Measurements from ENCODE around the gene ANKRD28. TPM values are rescaled to one million over a fixed set of nuclear protein-coding genes. Genes with fewer than 3 reads are reported as not detected.
A peak's percentile ranks its signal among the peaks of the same experiment; 100 is the strongest.

The ANKRD28 gene
- polyA plus RNA-seq, 1 of the 3 experiments (the other 2 are of a cell fraction) = 74.8 TPM

DNA sequence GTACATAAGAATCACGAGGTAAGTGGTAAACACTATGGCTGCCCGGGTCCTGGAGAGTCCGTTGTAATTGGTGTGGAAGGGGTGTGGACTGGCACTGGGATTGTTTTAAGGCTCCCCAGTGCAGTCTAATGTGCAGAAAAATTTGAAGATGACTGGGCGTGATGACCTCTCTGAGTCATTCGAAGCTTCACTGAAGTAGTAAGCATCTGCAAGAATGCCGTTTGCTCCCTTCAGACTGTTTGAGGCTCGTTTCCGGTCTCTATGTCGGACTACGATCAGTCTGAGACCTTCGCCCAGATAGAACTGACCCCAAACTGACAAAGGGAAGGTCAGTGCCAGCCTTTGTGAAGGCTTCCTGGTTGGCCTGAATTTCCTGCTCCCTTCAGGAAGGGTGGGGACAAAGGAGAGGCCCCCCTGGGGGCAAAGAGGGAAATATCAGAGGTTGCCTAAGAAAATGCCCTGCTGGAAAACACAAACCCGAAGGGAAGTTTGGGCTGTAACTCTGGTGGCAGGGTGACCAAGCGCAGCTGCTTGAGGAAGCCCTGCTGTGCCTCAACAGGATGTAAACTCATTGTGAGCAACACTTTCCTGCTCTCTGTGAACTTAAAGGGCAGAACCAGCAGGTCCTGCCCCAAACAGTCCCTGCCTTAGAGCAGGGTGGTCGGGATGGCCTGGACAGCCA lies 161.6 kb downstream of the ANKRD28 start (continued):
- TF ChIP-seq, protein P1, sequence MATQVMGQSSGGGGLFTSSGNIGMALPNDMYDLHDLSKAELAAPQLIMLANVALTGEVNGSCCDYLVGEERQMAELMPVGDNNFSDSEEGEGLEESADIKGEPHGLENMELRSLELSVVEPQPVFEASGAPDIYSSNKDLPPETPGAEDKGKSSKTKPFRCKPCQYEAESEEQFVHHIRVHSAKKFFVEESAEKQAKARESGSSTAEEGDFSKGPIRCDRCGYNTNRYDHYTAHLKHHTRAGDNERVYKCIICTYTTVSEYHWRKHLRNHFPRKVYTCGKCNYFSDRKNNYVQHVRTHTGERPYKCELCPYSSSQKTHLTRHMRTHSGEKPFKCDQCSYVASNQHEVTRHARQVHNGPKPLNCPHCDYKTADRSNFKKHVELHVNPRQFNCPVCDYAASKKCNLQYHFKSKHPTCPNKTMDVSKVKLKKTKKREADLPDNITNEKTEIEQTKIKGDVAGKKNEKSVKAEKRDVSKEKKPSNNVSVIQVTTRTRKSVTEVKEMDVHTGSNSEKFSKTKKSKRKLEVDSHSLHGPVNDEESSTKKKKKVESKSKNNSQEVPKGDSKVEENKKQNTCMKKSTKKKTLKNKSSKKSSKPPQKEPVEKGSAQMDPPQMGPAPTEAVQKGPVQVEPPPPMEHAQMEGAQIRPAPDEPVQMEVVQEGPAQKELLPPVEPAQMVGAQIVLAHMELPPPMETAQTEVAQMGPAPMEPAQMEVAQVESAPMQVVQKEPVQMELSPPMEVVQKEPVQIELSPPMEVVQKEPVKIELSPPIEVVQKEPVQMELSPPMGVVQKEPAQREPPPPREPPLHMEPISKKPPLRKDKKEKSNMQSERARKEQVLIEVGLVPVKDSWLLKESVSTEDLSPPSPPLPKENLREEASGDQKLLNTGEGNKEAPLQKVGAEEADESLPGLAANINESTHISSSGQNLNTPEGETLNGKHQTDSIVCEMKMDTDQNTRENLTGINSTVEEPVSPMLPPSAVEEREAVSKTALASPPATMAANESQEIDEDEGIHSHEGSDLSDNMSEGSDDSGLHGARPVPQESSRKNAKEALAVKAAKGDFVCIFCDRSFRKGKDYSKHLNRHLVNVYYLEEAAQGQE (IDR thresholded peaks at IDR 0.05; ENCODE audit: low read depth, low read length) = peak; percentile 50; the same call in 1 of the 2 replicates
- TF ChIP-seq, protein P2, sequence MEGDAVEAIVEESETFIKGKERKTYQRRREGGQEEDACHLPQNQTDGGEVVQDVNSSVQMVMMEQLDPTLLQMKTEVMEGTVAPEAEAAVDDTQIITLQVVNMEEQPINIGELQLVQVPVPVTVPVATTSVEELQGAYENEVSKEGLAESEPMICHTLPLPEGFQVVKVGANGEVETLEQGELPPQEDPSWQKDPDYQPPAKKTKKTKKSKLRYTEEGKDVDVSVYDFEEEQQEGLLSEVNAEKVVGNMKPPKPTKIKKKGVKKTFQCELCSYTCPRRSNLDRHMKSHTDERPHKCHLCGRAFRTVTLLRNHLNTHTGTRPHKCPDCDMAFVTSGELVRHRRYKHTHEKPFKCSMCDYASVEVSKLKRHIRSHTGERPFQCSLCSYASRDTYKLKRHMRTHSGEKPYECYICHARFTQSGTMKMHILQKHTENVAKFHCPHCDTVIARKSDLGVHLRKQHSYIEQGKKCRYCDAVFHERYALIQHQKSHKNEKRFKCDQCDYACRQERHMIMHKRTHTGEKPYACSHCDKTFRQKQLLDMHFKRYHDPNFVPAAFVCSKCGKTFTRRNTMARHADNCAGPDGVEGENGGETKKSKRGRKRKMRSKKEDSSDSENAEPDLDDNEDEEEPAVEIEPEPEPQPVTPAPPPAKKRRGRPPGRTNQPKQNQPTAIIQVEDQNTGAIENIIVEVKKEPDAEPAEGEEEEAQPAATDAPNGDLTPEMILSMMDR (IDR thresholded peaks at IDR 0.05) = 0 out of 2 replicates have a peak, but pooled peaks have one; percentile 8
- no peak for TF ChIP-seq RFX5 (IDR thresholded peaks at IDR 0.05; ENCODE audit: low read length)
- TF ChIP-seq, protein P3, sequence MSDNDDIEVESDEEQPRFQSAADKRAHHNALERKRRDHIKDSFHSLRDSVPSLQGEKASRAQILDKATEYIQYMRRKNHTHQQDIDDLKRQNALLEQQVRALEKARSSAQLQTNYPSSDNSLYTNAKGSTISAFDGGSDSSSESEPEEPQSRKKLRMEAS (IDR thresholded peaks at IDR 0.05; ENCODE audit: low read depth) = peak; percentile 91
- TF ChIP-seq MEF2A (IDR thresholded peaks at IDR 0.05; ENCODE audit: borderline replicate concordance, low read depth) = peak; percentile 41; the same call in 1 of the 2 replicates
- TF ChIP-seq FOSL2 (IDR thresholded peaks at IDR 0.05; ENCODE audit: borderline replicate concordance, low read depth) = peak; percentile 96
- peak in 1 of 2 experiments; percentile 88; a peak in 2 of 4 replicates for TF ChIP-seq EP300 (IDR thresholded peaks at IDR 0.05; ENCODE audit: borderline replicate concordance in 1 of 2, low read depth in 1 of 2, low read length in 1 of 2)

DNA sequence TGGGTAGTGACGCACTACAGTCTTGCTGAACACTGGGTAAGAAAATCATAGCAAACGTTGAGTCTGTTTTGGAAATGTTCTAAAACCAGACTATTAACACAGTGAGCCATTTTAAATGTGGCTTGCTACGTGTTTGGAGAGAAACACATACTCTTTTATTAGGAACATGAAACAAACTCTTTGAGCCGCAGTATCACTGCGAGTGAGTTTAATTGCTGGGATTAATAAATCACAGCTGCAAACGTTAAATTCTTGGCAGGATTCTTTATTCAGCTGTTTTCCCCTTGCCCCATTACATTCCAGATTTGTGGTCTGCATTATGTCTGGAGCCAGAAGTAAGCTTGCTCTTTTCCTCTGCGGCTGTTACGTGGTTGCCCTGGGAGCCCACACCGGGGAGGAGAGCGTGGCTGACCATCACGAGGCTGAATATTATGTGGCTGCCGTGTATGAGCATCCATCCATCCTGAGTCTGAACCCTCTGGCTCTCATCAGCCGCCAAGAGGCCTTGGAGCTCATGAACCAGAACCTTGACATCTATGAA lies 162.6 kb downstream of the ANKRD28 start:
- H4K20me1 ChIP-seq (ENCODE audit: insufficient read depth) = no peaks in the 10 kb centered on the region
- peak overlapping the region; percentile 85 for H3K9ac ChIP-seq
- H3K4me2 ChIP-seq = peak overlapping the region; percentile 64
- H3K27ac ChIP-seq (ENCODE audit: low read depth in 2 of 2, low read length in 1 of 2) = peak overlapping the region; percentile 92 to 99
- 40% methylated on average over 8 of the region's 13 CpGs for WGBS (ENCODE audit: low lambda C conversion rate)
- H3K9me3 ChIP-seq = no peaks in the 10 kb centered on the region
- CTCF ChIA-PET = interaction anchor here (0.7 to 2.0 kb wide), 6 partner anchors 8 to 543 kb away, joined by 3 to 7 read pairs (median 5); no protein-coding TSS in a partner anchor
- peaks cover 12% of the 10 kb centered on the region; the same call in 1 of the 2 replicates for H3K79me2 ChIP-seq (ENCODE audit: insufficient read depth)
- no peak overlapping the region for H2AFZ ChIP-seq (ENCODE audit: low read depth)
- H3K9me2 ChIP-seq = no peaks in the 10 kb centered on the region
- POLR2A ChIA-PET = interaction anchor here (0.7 kb wide), 1 partner anchor 11 kb away, joined by 4 read pairs; no protein-coding TSS in a partner anchor
- H3K4me1 ChIP-seq (ENCODE audit: control insufficient read depth in 1 of 2, insufficient read depth in 2 of 2, low read depth in 1 of 2, low read length in 1 of 2) = peaks cover 45 to 46% of the 10 kb centered on the region in 2 experiments
- H3F3A ChIP-seq (replicated peaks; ENCODE audit: insufficient read depth) = peaks cover 79% of the 10 kb centered on the region
- no peak overlapping the region for H3K4me3 ChIP-seq (ENCODE audit: low read depth in 2 of 2, low read length in 1 of 2)
- no peaks in the 10 kb centered on the region for H3K36me3 ChIP-seq (replicated peaks in 1 of 2; ENCODE audit: control insufficient read depth in 1 of 2, insufficient read depth in 2 of 2, low read length in 1 of 2)
- H3K27me3 ChIP-seq (ENCODE audit: insufficient read depth) = no peaks in the 10 kb centered on the region
- peak; percentile 33 for DNase-seq
- no peak for TF ChIP-seq TAF1 (IDR thresholded peaks at IDR 0.05; ENCODE audit: borderline replicate concordance, low read depth, low read length)
- TF ChIP-seq, protein P2 (IDR thresholded peaks at IDR 0.05) = no peak
- peak; percentile 67; the same call in 1 of the 2 replicates for TF ChIP-seq FOXM1 (IDR thresholded peaks at IDR 0.05; ENCODE audit: low read depth)
- TF ChIP-seq, protein P3 (IDR thresholded peaks at IDR 0.05; ENCODE audit: low read depth) = peak; percentile 58
- peak; percentile 68 to 92 for TF ChIP-seq EP300 (IDR thresholded peaks at IDR 0.05; ENCODE audit: borderline replicate concordance in 1 of 2, low read depth in 1 of 2, low read length in 1 of 2)
- TF ChIP-seq MXI1 (IDR thresholded peaks at IDR 0.05; ENCODE audit: low read depth, low read length) = no peak
- TF ChIP-seq NRF1 (IDR thresholded peaks at IDR 0.05; ENCODE audit: low read depth, low read length) = no peak
- TF ChIP-seq MEF2A (IDR thresholded peaks at IDR 0.05; ENCODE audit: borderline replicate concordance, low read depth) = no peak
- TF ChIP-seq JUND (IDR thresholded peaks at IDR 0.05) = peak; percentile 67
- TF ChIP-seq RCOR1 (IDR thresholded peaks at IDR 0.05; ENCODE audit: low read length) = peak; percentile 54; the same call in 1 of the 2 replicates
- no peak for TF ChIP-seq EZH2phosphoT487 (IDR thresholded peaks at IDR 0.05; ENCODE audit: borderline replicate concordance, low read depth)
- TF ChIP-seq, protein P4, sequence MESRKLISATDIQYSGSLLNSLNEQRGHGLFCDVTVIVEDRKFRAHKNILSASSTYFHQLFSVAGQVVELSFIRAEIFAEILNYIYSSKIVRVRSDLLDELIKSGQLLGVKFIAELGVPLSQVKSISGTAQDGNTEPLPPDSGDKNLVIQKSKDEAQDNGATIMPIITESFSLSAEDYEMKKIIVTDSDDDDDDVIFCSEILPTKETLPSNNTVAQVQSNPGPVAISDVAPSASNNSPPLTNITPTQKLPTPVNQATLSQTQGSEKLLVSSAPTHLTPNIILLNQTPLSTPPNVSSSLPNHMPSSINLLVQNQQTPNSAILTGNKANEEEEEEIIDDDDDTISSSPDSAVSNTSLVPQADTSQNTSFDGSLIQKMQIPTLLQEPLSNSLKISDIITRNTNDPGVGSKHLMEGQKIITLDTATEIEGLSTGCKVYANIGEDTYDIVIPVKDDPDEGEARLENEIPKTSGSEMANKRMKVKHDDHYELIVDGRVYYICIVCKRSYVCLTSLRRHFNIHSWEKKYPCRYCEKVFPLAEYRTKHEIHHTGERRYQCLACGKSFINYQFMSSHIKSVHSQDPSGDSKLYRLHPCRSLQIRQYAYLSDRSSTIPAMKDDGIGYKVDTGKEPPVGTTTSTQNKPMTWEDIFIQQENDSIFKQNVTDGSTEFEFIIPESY (IDR thresholded peaks at IDR 0.05; ENCODE audit: borderline replicate concordance, low read depth) = 0 out of 2 replicates have a peak, but pooled peaks have one; percentile 30
- no peak for TF ChIP-seq CHD2 (IDR thresholded peaks at IDR 0.05; ENCODE audit: low read length, partially characterized antibody)

Measured in SK-N-SH (cell line).